HUES6 (cell line): ENCODE data around the gene BRCA2.

ENCODE experiments used
- H3K27ac ChIP-seq: 2 replicates; pipeline ENCODE4 v1.7.0; 2013; ENCODE audit warnings: low read depth, mild to moderate bottlenecking, low read length, inconsistent platforms
- H3K27me3 ChIP-seq: 2 replicates; pipeline ENCODE4 v1.6.1; 2013; ENCODE audit warnings: low read length; ENCODE audit not compliant: control insufficient read depth, insufficient read depth
- H3K36me3 ChIP-seq: 2 replicates; pipeline ENCODE4 v1.6.1; 2013; ENCODE audit warnings: low read length; ENCODE audit not compliant: control insufficient read depth, insufficient read depth
- H3K4me1 ChIP-seq: 2 replicates; pipeline ENCODE4 v1.6.1; 2013; ENCODE audit warnings: low read length; ENCODE audit not compliant: control insufficient read depth, insufficient read depth
- H3K4me3 ChIP-seq: 2 replicates; pipeline ENCODE4 v1.5.1; 2013; ENCODE audit warnings: low read depth, low read length
- H3K9ac ChIP-seq: one replicate; pipeline ENCODE4 v1.6.1; 2013; ENCODE audit warnings: mild to moderate bottlenecking, low read length
- H3K9me3 ChIP-seq: 2 replicates; pipeline ENCODE4 v1.6.1; 2013; ENCODE audit warnings: low read depth, low read length; ENCODE audit not compliant: control insufficient read depth, insufficient read depth

BRCA2 gene

GRCh38 chr13:32430018-32430747 lies 114.9 kb downstream of the BRCA2 start:
- Histone ChIP-seq H3K9me3 (no peaks in the 10 kb centered on the region), H3K4me3 (no peak overlapping the region), H3K27me3 (peaks cover 17% of the 10 kb centered on the region), H3K9ac (no peak overlapping the region), H3K36me3 (no peaks in the 10 kb centered on the region), H3K4me1 (peaks cover 14% of the 10 kb centered on the region), H3K27ac (no peak overlapping the region)

- H3K27me3 ChIP-seq, result peaks cover 10% of the 10 kb centered on the region
- H3K36me3 ChIP-seq, result no peaks in the 10 kb centered on the region
- no peak overlapping the region for H3K4me3 ChIP-seq
- H3K9ac ChIP-seq, result no peak overlapping the region
- peaks cover 13% of the 10 kb centered on the region for H3K4me1 ChIP-seq
- H3K27ac ChIP-seq, result no peak overlapping the region
- no peaks in the 10 kb centered on the region for H3K9me3 ChIP-seq
Measured at GRCh38 chr13:32431361-32431760, 116.1 kb downstream of the BRCA2 start.

GRCh38 chr13:32432856-32433255 lies 117.5 kb downstream of the BRCA2 start:
- H3K9ac ChIP-seq, result no peak overlapping the region

GRCh38 chr13:32438871-32439270 lies 123.6 kb downstream of the BRCA2 start:
- no peak overlapping the region for H3K27ac ChIP-seq

More at GRCh38 chr13:32432856-32433255, 117.5 kb downstream of the BRCA2 start:
- Histone ChIP-seq H3K4me3 (no peak overlapping the region), H3K27me3 (peaks cover 2% of the 10 kb centered on the region; the same call in 1 of the 2 replicates), H3K4me1 (peaks cover 7% of the 10 kb centered on the region), H3K9me3 (no peaks in the 10 kb centered on the region), H3K36me3 (no peaks in the 10 kb centered on the region), H3K27ac (no peak overlapping the region)

GRCh38 chr13:32443111-32443510 lies 127.8 kb downstream of the BRCA2 start:
- no peak overlapping the region for H3K9ac ChIP-seq
- no peaks in the 10 kb centered on the region for H3K27me3 ChIP-seq
- no peaks in the 10 kb centered on the region for H3K4me1 ChIP-seq
- H3K27ac ChIP-seq, result no peak overlapping the region
- H3K36me3 ChIP-seq, result no peaks in the 10 kb centered on the region
- H3K4me3 ChIP-seq, result no peak overlapping the region
- no peaks in the 10 kb centered on the region for H3K9me3 ChIP-seq

More at GRCh38 chr13:32438871-32439270, 123.6 kb downstream of the BRCA2 start:
- no peak overlapping the region for H3K4me3 ChIP-seq
- no peak overlapping the region for H3K9ac ChIP-seq
- H3K9me3 ChIP-seq, result no peaks in the 10 kb centered on the region
- H3K4me1 ChIP-seq, result no peaks in the 10 kb centered on the region
- H3K27me3 ChIP-seq, result no peaks in the 10 kb centered on the region
- no peaks in the 10 kb centered on the region for H3K36me3 ChIP-seq

- Histone ChIP-seq H3K4me1 (no peaks in the 10 kb centered on the region), H3K9ac (no peak overlapping the region), H3K9me3 (no peaks in the 10 kb centered on the region), H3K36me3 (no peaks in the 10 kb centered on the region), H3K27ac (no peak overlapping the region), H3K4me3 (no peak overlapping the region), H3K27me3 (no peaks in the 10 kb centered on the region)
Measured at GRCh38 chr13:32445461-32445860, 130.2 kb downstream of the BRCA2 start.

GRCh38 chr13:32446220-32446619 lies 130.9 kb downstream of the BRCA2 start:
- no peak overlapping the region for H3K9ac ChIP-seq
- H3K9me3 ChIP-seq, result no peaks in the 10 kb centered on the region
- H3K27ac ChIP-seq, result no peak overlapping the region
- H3K27me3 ChIP-seq, result no peaks in the 10 kb centered on the region
- H3K4me3 ChIP-seq, result no peak overlapping the region
- H3K4me1 ChIP-seq, result no peaks in the 10 kb centered on the region
- no peaks in the 10 kb centered on the region for H3K36me3 ChIP-seq

- no peak overlapping the region for H3K9ac ChIP-seq
- no peaks in the 10 kb centered on the region for H3K4me1 ChIP-seq
- H3K27me3 ChIP-seq, result no peaks in the 10 kb centered on the region
- H3K27ac ChIP-seq, result no peak overlapping the region
- H3K4me3 ChIP-seq, result no peak overlapping the region
- no peaks in the 10 kb centered on the region for H3K9me3 ChIP-seq
- no peaks in the 10 kb centered on the region for H3K36me3 ChIP-seq
Measured at GRCh38 chr13:32446773-32447465, 131.6 kb downstream of the BRCA2 start.

- no peak overlapping the region for H3K4me3 ChIP-seq
- no peak overlapping the region for H3K27ac ChIP-seq
- no peaks in the 10 kb centered on the region for H3K27me3 ChIP-seq
- no peaks in the 10 kb centered on the region for H3K4me1 ChIP-seq
- no peaks in the 10 kb centered on the region for H3K36me3 ChIP-seq
- H3K9me3 ChIP-seq, result no peaks in the 10 kb centered on the region
- H3K9ac ChIP-seq, result no peak overlapping the region
Measured at GRCh38 chr13:32447894-32448623, 132.8 kb downstream of the BRCA2 start.

- H3K9ac ChIP-seq, result no peak overlapping the region
- no peak overlapping the region for H3K4me3 ChIP-seq
- H3K4me1 ChIP-seq, result no peaks in the 10 kb centered on the region
- H3K27ac ChIP-seq, result no peak overlapping the region
- H3K27me3 ChIP-seq, result no peaks in the 10 kb centered on the region
- H3K9me3 ChIP-seq, result no peaks in the 10 kb centered on the region
- no peaks in the 10 kb centered on the region for H3K36me3 ChIP-seq
Measured at GRCh38 chr13:32448972-32449371, 133.7 kb downstream of the BRCA2 start.
